Measurements from ENCODE around the gene MAST3.
"Not testable (repeated sequence)": the region's sequence is repeated elsewhere in the genome, so short reads cannot be mapped to it uniquely, and the experiment has no call there.

Gene MAST3

GRCh38 chr19:18083929-18084684 is 13.5 kb upstream of the MAST3 start:
- no peak overlapping the region for H2AFZ ChIP-seq (ENCODE audit: low read length)
- H3K9me2 ChIP-seq (replicated peaks; ENCODE audit: low read depth, low read length): no peaks in the 10 kb centered on the region
- no peaks in the 10 kb centered on the region for H3K27me3 ChIP-seq (ENCODE audit: insufficient read depth, low read length, poor library complexity, severe bottlenecking)
- no peaks in the 10 kb centered on the region for H3K9me3 ChIP-seq (ENCODE audit: insufficient read depth, low read depth, low read length)
- H3K79me2 ChIP-seq (ENCODE audit: insufficient read depth, low read length): no peaks in the 10 kb centered on the region
- no peak overlapping the region for H3K9ac ChIP-seq (ENCODE audit: low read depth, low read length, poor library complexity, severe bottlenecking)
- no peak overlapping the region for H3K4me2 ChIP-seq (ENCODE audit: low read depth, low read length, poor library complexity, severe bottlenecking)
- TF ChIP-seq CTCF (conservative IDR thresholded peaks at IDR 0.05; ENCODE audit: low read length): no peak
- TF ChIP-seq EZH2phosphoT487 (IDR thresholded peaks at IDR 0.05; ENCODE audit: borderline replicate concordance): no peak
- H3K36me3 ChIP-seq (ENCODE audit: insufficient read depth, low read length): no peaks in the 10 kb centered on the region
- no peaks in the 10 kb centered on the region for H3F3A ChIP-seq (ENCODE audit: low read depth)
- H3K4me3 ChIP-seq (ENCODE audit: low read length, poor library complexity, severe bottlenecking): no peak overlapping the region
- H4K20me1 ChIP-seq (ENCODE audit: insufficient read depth, low read length, poor library complexity, severe bottlenecking): no peaks in the 10 kb centered on the region
- peaks cover 7% of the 10 kb centered on the region for H3K4me1 ChIP-seq (ENCODE audit: insufficient read depth, low read length, poor library complexity, severe bottlenecking)

GRCh38 chr19:18085702-18086457 is 11.7 kb upstream of the MAST3 start:
- H3K9me3 ChIP-seq (ENCODE audit: insufficient read depth, low read depth, low read length): no peaks in the 10 kb centered on the region
- peaks cover 7% of the 10 kb centered on the region for H3K4me1 ChIP-seq (ENCODE audit: insufficient read depth, low read length, poor library complexity, severe bottlenecking)
- H3K9me2 ChIP-seq (replicated peaks; ENCODE audit: low read depth, low read length): no peaks in the 10 kb centered on the region
- H3F3A ChIP-seq (ENCODE audit: low read depth): no peaks in the 10 kb centered on the region
- H3K4me2 ChIP-seq (ENCODE audit: low read depth, low read length, poor library complexity, severe bottlenecking): no peak overlapping the region
- no peak overlapping the region; the same call in 1 of the 2 replicates for H2AFZ ChIP-seq (ENCODE audit: low read length)
- H3K27me3 ChIP-seq (ENCODE audit: insufficient read depth, low read length, poor library complexity, severe bottlenecking): no peaks in the 10 kb centered on the region
- no peak overlapping the region for H3K9ac ChIP-seq (ENCODE audit: low read depth, low read length, poor library complexity, severe bottlenecking)
- no peaks in the 10 kb centered on the region for H3K79me2 ChIP-seq (ENCODE audit: insufficient read depth, low read length)
- no peaks in the 10 kb centered on the region for H3K36me3 ChIP-seq (ENCODE audit: insufficient read depth, low read length)
- no peak overlapping the region for H3K4me3 ChIP-seq (ENCODE audit: low read length, poor library complexity, severe bottlenecking)
- no peak for TF ChIP-seq CTCF (conservative IDR thresholded peaks at IDR 0.05; ENCODE audit: low read length)
- TF ChIP-seq EZH2phosphoT487 (IDR thresholded peaks at IDR 0.05; ENCODE audit: borderline replicate concordance): no peak
- H4K20me1 ChIP-seq (ENCODE audit: insufficient read depth, low read length, poor library complexity, severe bottlenecking): no peaks in the 10 kb centered on the region

GRCh38 chr19:18086590-18087138 is 10.9 kb upstream of the MAST3 start, which contains the start of gene IL12RB1:
Gene IL12RB1 (minus strand): TSS chr19:18086934. CDS start chr19:18086823, 111 bp downstream.
- Histone ChIP-seq H3K9ac (ENCODE audit: low read depth, low read length, poor library complexity, severe bottlenecking) (peak within 1 kb of the TSS; percentile 49), H3K9me2 (replicated peaks; ENCODE audit: low read depth, low read length) (no peaks in the 10 kb centered on the region), H3K4me3 (ENCODE audit: low read length, poor library complexity, severe bottlenecking) (peak within 1 kb of the TSS; percentile 56), H2AFZ (ENCODE audit: low read length) (peak within 1 kb of the TSS; percentile 92), H3K36me3 (ENCODE audit: insufficient read depth, low read length) (no peaks in the 10 kb centered on the region), H3K79me2 (ENCODE audit: insufficient read depth, low read length) (no peaks in the 10 kb centered on the region), H3K4me2 (ENCODE audit: low read depth, low read length, poor library complexity, severe bottlenecking) (peak within 1 kb of the TSS; percentile 45), H3K9me3 (ENCODE audit: insufficient read depth, low read depth, low read length) (no peaks in the 10 kb centered on the region), H4K20me1 (ENCODE audit: insufficient read depth, low read length, poor library complexity, severe bottlenecking) (no peaks in the 10 kb centered on the region), H3K27me3 (ENCODE audit: insufficient read depth, low read length, poor library complexity, severe bottlenecking) (no peaks in the 10 kb centered on the region), H3F3A (ENCODE audit: low read depth) (no peaks in the 10 kb centered on the region), H3K4me1 (ENCODE audit: insufficient read depth, low read length, poor library complexity, severe bottlenecking) (peaks cover 7% of the 10 kb centered on the region)
- TF ChIP-seq CTCF (conservative IDR thresholded peaks at IDR 0.05; ENCODE audit: low read length) (no peak), EZH2phosphoT487 (IDR thresholded peaks at IDR 0.05; ENCODE audit: borderline replicate concordance) (no peak)

GRCh38 chr19:18089096-18089541 is 8.5 kb upstream of the MAST3 start:
- H2AFZ ChIP-seq (ENCODE audit: low read length); H3K9me3 ChIP-seq (ENCODE audit: insufficient read depth, low read depth, low read length); H3K36me3 ChIP-seq (ENCODE audit: insufficient read depth, low read length); H3K4me1 ChIP-seq (ENCODE audit: insufficient read depth, low read length, poor library complexity, severe bottlenecking); H3K79me2 ChIP-seq (ENCODE audit: insufficient read depth, low read length); H3K27me3 ChIP-seq (ENCODE audit: insufficient read depth, low read length, poor library complexity, severe bottlenecking); H3F3A ChIP-seq (ENCODE audit: low read depth); H3K4me3 ChIP-seq (ENCODE audit: low read length, poor library complexity, severe bottlenecking); H3K4me2 ChIP-seq (ENCODE audit: low read depth, low read length, poor library complexity, severe bottlenecking); H3K9me2 ChIP-seq (replicated peaks; ENCODE audit: low read depth, low read length); H3K9ac ChIP-seq (ENCODE audit: low read depth, low read length, poor library complexity, severe bottlenecking); H4K20me1 ChIP-seq (ENCODE audit: insufficient read depth, low read length, poor library complexity, severe bottlenecking): not testable (repeated sequence)
